Left ventricle myocardium superior (tissue), 1 donor: ENCODE measurements around the gene WFDC6. TPM values are rescaled to one million over a fixed set of nuclear protein-coding genes. Genes with fewer than 3 reads are reported as not detected.

ENCODE experiments used
- ATAC-seq: fragments of 200-7000 bp; cut with Tn5 transposase; one replicate; pipeline ENCODE4 v1.9.1; 2020; ENCODE audit warnings: mild to moderate bottlenecking, moderate library complexity
- DNase-seq: peaks from one replicate; pipeline ENCODE4 v3.0.0-alpha.2; 2020
- intact Hi-C: fragments of 100-400 bp; cut with micrococcal nuclease; formaldehyde crosslinking; loops from one replicate; pipeline ENCODE4 v1.11.0; 2022
- total RNA-seq: library from RNA; stranded (reverse); fragmentation: NEBNext Ultra II Directional; extraction: Animal tissue kit (Norgen Biotek cat#: 25700); gene quantifications from one replicate; pipeline ENCODE4 v1.2.1, GENCODE V29; 2021
- donor health status: DM: no; HTN: yes; CAD: no; lungs with severe emphysema.

Gene WFDC6
- total RNA-seq, 1 donor from 2014 or later, result not detected

GRCh38 chr20:45527294-45527693, 12.0 kb downstream of the WFDC6 start:
- intact Hi-C loops, result no loop called here
- no peak for DNase-seq
- no peak for ATAC-seq

- DNase-seq (no peak), ATAC-seq (no peak)
- intact Hi-C loops, result no loop called here
Observed at GRCh38 chr20:45523821-45524220, 15.5 kb downstream of the WFDC6 start.

- DNase-seq (no peak), ATAC-seq (no peak)
- intact Hi-C loops, result no loop called here
Observed at GRCh38 chr20:45518282-45518681, 21.0 kb downstream of the WFDC6 start.

GRCh38 chr20:45515147-45515913, 24.0 kb downstream of the WFDC6 start, which contains the start of gene SPINT3:
SPINT3 (minus strand) TSS chr20:45515622; CDS start chr20:45515608, 14 bp downstream.
- intact Hi-C loops, result no loop called here
- no peak for ATAC-seq
- no peak for DNase-seq

GRCh38 chr20:45510242-45510862, 28.9 kb downstream of the WFDC6 start:
- DNase-seq, result no peak
- intact Hi-C loops, result no loop called here
- no peak for ATAC-seq

GRCh38 chr20:45509091-45509490, 30.2 kb downstream of the WFDC6 start:
- intact Hi-C loops, result no loop called here
- DNase-seq, result no peak
- no peak for ATAC-seq

GRCh38 chr20:45508068-45508886, 31.0 kb downstream of the WFDC6 start:
- DNase-seq, result no peak
- intact Hi-C loops, result no loop called here
- no peak for ATAC-seq

- ATAC-seq, result no peak
- no peak for DNase-seq
- intact Hi-C loops, result no loop called here
Observed at GRCh38 chr20:45507011-45507820, 32.1 kb downstream of the WFDC6 start.

GRCh38 chr20:45506398-45506797, 32.9 kb downstream of the WFDC6 start:
- DNase-seq (no peak), ATAC-seq (no peak)
- intact Hi-C loops, result no loop called here

- intact Hi-C loops, result no loop called here
- ATAC-seq, result no peak
- no peak for DNase-seq
Observed at GRCh38 chr20:45503403-45503802, 35.9 kb downstream of the WFDC6 start.

- intact Hi-C loops, result no loop called here
- ATAC-seq (no peak), DNase-seq (no peak)
Observed at GRCh38 chr20:45502561-45502960, 36.7 kb downstream of the WFDC6 start.

GRCh38 chr20:45501600-45501999, 37.7 kb downstream of the WFDC6 start:
- intact Hi-C loops, result no loop called here
- no peak for ATAC-seq

GRCh38 chr20:45500022-45500421, 39.3 kb downstream of the WFDC6 start:
- ATAC-seq (no peak), DNase-seq (no peak)
- intact Hi-C loops, result no loop called here

More at GRCh38 chr20:45501600-45501999, 37.7 kb downstream of the WFDC6 start:
- no peak for DNase-seq

- DNase-seq (no peak), ATAC-seq (no peak)
- intact Hi-C loops, result no loop called here
Observed at GRCh38 chr20:45497971-45498494, 41.2 kb downstream of the WFDC6 start.

GRCh38 chr20:45496166-45496565, 43.1 kb downstream of the WFDC6 start:
- intact Hi-C loops, result no loop called here
- ATAC-seq, result no peak
- no peak for DNase-seq

GRCh38 chr20:45495501-45495941, 43.8 kb downstream of the WFDC6 start:
- no peak for DNase-seq
- intact Hi-C loops, result no loop called here
- no peak for ATAC-seq

GRCh38 chr20:45489083-45489531, 50.2 kb downstream of the WFDC6 start:
- intact Hi-C loops, result no loop called here

GRCh38 chr20:45487231-45487635, 52.0 kb downstream of the WFDC6 start:
- ATAC-seq (no peak), DNase-seq (no peak)
- intact Hi-C loops, result no loop called here

More at GRCh38 chr20:45489083-45489531, 50.2 kb downstream of the WFDC6 start:
- ATAC-seq (no peak), DNase-seq (no peak)

GRCh38 chr20:45485388-45485787, 53.9 kb downstream of the WFDC6 start:
- no peak for DNase-seq
- ATAC-seq, result no peak
- intact Hi-C loops, result no loop called here
